Measurements from ENCODE around the gene PTGFRN.
"Not testable (repeated sequence)": the region's sequence is repeated elsewhere in the genome, so short reads cannot be mapped to it uniquely, and the experiment has no call there.

The PTGFRN gene

DNA sequence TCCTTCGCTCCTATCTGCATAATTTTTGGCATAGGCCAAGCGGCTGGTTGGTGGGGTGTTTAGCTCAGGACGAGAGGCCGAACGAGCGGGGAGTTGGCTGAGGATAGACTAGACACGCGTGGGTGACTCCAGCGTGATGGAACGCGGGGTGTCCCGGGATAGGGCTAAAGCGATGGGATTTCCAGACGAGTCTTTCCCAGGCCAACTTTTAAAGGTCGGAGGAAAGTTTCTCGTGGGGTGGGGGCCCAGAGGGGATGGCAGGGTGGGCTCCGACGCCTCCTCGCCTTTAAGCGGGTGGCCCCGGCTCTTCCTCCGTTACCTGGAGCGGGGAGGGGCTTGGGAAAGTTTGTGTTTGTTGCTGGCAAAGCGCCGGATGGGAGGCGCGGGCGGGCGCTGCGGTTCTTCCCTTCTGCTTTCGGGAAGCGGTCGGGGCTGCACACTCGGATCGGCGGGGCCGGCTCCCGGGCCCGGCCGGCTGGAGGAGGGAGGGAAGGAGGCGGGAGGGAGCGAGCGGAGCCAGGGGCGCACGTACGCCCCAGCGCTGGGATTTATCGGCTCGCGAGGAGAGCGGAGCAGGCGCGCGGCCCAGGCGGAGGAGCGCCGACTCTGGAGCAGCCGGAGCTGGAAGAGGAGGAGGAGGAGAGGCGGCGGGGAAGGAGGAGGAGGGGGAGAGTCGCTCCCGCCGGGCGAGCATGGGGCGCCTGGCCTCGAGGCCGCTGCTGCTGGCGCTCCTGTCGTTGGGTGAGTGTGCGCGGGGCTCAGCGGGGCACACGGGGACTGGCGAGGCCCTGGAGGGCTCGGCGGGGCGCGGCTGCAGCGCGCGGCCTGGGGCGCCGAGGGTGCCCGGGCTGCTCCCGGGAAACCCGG is at the start of gene PTGFRN:
Gene PTGFRN, plus strand, starts transcription at position 405 of the 867 bp plus-strand sequence. Its CDS starts 288 bp downstream, at position 693.
- DNase-seq (ENCODE audit: low read depth), result no peak

DNA sequence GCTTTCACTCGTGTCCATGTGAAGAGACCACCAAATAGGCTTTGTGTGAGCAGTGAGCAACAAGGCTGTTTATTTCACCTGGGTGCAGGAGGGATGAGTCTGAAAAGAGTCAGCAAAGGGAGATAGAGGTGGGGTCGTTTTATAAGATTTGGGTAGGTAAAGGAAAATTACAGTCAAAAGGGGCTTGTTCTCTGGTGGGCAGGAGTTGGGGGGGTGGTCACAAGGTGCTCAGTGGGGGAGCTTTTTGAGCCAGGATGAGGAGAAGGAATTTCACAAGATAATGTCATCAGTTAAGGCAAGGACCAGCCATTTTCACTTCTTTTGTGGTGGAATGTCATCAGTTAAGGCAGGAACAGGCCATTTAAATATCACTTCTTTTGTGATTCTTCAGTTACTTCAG is 49.5 kb upstream of the PTGFRN start:
- not testable (repeated sequence) for DNase-seq (ENCODE audit: low read depth)

- no peak for DNase-seq (ENCODE audit: low read depth)
Observed at GRCh38 chr1:116861137-116861536, 48.6 kb upstream of the PTGFRN start.

- DNase-seq (ENCODE audit: low read depth), result not testable (repeated sequence)
Observed at GRCh38 chr1:116863031-116863430, 46.7 kb upstream of the PTGFRN start.

GRCh38 chr1:116866478-116866877 is 43.2 kb upstream of the PTGFRN start:
- not testable (repeated sequence) for DNase-seq (ENCODE audit: low read depth)

- DNase-seq (ENCODE audit: low read depth), result no peak
Observed at GRCh38 chr1:116868385-116868784, 41.3 kb upstream of the PTGFRN start.

GRCh38 chr1:116869611-116870010 is 40.1 kb upstream of the PTGFRN start:
- no peak for DNase-seq (ENCODE audit: low read depth)

DNA sequence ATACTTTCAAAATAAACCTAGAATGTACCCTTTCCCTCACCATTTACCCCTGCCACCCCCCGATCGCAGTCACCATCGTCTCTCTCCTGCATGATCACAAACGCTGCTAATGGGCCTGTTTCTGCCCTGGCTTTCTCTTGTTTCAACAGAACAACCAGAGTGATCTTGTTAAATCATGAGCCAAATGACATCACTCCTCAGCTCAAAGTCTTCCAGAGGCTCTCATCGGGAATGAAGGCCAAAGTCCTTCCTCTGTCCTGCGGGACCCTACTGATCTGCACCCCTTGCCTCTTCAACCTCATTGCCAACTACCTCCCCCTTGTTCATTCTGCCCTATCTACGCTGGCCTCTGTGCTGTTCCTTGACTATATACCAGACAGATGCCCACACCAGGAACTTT is 39.4 kb upstream of the PTGFRN start:
- no peak for DNase-seq (ENCODE audit: low read depth)

- no peak for DNase-seq (ENCODE audit: low read depth)
Observed at GRCh38 chr1:116871779-116872146, 38.0 kb upstream of the PTGFRN start.

- DNase-seq (ENCODE audit: low read depth), result no peak
Observed at GRCh38 chr1:116873680-116874271, 35.9 kb upstream of the PTGFRN start.

- no peak for DNase-seq (ENCODE audit: low read depth)
Observed at GRCh38 chr1:116874733-116875249, 34.9 kb upstream of the PTGFRN start.

DNA sequence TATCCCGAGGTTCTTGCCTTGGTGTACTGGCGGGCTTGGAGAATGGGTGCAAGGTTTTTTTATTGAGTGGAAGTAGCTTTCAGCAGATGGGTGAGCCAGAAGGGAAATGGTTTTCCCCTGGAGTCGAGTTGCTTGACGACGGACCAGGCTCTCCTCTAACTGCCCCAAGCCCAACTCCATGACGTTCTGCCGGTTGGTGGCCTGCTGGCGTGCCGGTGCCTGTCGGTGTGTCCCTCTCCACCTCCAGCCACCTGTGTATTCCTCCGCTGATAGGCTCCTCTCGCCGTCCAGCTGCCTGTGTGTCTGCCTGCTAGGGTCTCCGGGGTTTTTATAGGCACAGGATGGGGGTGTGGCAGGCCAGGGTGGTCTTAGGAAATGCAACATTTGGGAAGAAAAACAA is 34.3 kb upstream of the PTGFRN start:
- DNase-seq (ENCODE audit: low read depth), result no peak

GRCh38 chr1:116875946-116876345 is 33.8 kb upstream of the PTGFRN start:
- not testable (repeated sequence) for DNase-seq (ENCODE audit: low read depth)

DNA sequence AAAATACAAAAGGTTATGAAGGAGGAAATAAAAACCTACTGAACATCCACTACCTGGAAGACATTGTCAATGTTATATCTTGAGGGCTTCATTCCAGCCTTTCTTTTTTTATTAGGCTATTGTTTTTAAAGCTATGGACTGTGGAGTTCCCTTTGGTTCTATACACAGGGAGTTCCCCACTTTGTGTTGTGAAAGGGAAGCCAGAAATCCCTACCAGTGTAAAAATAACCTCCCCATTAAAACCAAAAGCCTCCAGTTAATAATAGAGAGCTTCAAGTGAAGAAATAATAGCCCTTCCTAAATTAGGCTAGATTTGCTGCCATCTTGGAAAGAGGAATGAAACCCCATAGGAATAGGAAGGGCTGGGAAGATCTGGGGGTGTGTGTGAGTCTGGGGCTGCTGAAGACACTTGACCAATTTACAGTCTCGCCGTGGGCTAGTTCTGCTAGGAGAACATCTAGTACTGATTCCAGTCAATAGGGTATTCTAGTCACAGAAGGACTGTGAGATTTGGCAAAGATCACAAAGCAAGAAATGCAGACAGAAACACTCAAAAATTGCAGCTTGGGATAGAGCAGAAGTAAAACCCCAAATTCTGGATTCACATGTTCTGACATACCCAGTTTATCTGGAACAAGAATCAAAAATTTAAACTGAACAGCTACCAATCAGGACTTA is 32.4 kb upstream of the PTGFRN start:
- no peak for DNase-seq (ENCODE audit: low read depth)

DNA sequence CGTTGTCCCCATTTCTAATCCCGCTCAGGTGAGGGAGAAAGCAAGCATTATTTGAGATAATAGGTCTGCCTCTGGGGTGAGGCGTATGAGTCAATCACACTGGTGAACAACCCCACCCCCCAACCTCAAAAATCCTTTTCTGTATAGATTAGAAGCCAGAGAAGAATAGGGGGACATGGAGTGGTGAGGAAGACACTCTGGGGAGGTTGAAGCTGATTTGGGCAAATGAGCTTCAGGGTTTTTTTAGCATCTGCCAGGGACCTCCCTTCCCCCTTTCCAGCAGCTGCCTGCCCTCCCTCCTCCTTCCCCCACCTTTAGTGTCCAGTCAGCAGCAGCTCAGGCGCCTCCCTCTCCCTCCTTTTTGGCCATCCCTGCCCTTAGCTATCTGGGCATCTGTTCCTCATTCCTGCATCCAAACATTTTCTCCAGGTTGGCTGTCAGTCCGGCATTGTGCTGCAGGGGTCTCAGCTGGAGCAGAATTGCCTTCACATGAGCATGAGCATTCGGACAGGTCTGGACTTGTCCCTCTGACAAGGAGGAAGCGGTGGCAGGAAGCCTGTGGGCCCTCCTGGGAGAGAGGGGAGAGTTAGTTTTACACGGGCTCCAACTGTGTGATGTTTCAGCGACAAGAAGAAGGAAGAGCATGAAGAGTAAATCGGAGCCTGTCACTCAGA is 30.8 kb upstream of the PTGFRN start:
- no peak for DNase-seq (ENCODE audit: low read depth)

DNA sequence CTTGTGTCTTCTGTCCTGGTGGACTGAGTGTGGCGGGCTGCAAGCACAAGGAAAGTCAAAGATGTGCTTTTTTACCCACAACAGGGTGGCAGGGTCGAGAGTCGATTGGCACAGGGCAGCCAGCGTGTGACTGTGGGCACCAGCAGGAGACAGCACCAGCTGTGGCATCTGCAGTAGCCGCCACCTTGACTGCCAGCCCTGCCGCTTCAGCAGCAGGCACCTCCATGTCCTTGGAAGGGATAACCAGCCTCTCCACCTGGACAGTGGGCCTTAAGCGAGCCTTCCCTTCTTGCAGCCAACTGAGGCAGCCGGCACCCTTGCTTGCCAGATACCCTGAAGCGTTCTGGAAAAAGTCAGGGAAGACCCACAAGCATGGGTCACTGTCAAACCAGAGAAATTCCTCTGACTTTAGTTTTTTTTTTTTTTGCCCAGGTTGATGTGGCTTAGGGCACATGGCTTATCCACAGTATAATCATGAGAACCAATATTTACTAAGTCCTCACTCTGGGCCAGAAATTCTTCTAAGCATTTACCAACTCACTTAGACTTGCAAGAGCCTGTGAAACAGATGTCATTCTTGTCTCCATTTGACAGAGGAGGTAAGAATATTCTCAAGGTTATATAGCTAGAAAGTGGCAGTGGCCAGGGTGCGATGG is 30.1 kb upstream of the PTGFRN start:
- DNase-seq (ENCODE audit: low read depth), result no peak

DNA sequence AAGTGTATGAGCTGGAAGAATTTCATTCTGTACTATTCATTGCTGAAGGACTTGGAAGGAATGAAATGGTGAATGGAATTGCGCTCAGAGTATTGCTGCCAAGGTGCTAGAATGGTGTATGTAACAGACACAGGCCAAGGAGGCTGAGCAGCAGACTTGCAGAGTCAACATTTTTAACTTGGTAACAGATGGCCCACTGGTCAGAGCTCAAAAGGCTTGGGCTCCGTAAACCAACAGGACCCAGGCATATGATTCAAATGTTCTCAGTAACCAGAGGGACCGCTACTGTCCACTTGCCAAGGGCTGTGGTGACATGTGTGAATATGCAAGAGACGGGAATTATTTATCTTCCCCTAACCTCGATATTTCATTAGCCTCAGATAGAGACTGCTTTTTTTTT is 28.8 kb upstream of the PTGFRN start:
- no peak for DNase-seq (ENCODE audit: low read depth)

DNA sequence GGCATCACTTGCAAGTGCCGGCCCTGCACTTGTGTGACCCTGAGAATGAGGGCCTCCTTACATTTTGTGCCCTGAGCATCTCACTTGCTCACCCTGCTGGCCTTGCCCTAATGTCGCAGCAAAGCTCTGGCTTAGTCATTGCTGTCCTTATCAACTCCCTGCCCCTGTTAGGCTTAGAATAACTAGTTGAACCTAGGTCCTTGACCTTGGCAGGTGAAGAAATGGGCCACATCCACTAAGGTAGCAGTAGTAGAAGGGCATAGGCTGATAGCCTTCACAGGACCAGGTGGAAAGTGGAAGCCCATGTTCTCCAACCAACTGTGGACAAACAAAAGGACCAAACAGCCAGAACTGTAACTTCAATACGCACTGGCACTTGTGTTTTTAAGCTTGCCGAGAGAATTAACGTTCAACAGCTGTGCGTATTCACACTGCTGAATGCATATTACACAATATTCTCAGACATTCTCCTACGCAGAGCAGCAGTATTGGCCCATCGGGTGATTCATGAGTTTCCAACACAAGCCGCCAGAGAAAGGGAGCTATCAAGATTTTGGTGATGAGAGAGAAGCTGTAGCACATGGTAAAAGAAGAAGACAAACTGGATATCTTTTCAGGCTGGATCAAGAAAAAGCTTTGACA is 27.7 kb upstream of the PTGFRN start:
- no peak for DNase-seq (ENCODE audit: low read depth)

- no peak for DNase-seq (ENCODE audit: low read depth)
Observed at GRCh38 chr1:116882866-116883265, 26.9 kb upstream of the PTGFRN start.

DNA sequence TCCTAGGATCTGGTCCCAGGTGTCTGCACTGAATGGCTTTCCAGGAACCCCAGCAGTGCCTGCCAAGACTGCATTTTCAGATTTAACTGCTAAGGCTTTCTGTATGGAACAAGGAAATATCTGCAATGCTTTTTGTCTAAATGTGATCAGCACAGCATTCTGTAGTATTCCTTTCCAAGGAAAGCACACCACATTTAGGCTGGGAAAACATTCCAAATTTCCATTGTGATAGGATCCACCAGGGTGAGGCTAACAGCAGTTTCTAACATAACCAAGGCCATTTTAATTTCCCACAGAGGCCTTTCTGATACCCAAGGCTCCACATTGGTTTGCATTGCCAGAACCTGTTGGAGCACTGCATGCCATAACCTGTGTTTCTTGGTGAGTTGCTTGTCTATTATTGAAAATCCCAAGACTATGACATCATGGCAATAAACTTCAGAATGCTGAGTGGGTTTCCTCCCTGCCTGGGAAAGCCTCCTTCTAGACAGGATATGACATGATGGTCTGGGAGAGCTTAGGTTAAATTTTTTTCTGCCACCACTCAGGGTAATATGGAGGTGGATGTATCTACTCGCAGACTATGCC is 23.3 kb upstream of the PTGFRN start:
- no peak for DNase-seq (ENCODE audit: low read depth)

GRCh38 chr1:116887212-116887611 is 22.5 kb upstream of the PTGFRN start:
- DNase-seq (ENCODE audit: low read depth), result no peak
